WTC11 (cell line): Measurements from ENCODE around the gene OR2AE1. TPM values are rescaled to one million over a fixed set of nuclear protein-coding genes. Genes with fewer than 3 reads are reported as not detected.
"Not testable (repeated sequence)": the region's sequence is repeated elsewhere in the genome, so short reads cannot be mapped to it uniquely, and the experiment has no call there.

Experiments used
- ATAC-seq: fragments of 200-7000 bp; cut with Tn5 transposase; 2 replicates; pipeline ENCODE4 v1.10.0; 2021; ENCODE audit warnings: mild to moderate bottlenecking, moderate library complexity
- CTCF ChIA-PET: fragments of 300-600 bp; sonication (Branson Sonifier 250); formaldehyde crosslinking; loops from one replicate; lab custom pipeline; 2021; ENCODE audit warnings: antibody characterized with exemption; lab: Charles Lee
- POLR2A ChIA-PET: fragments of 350-600 bp; sonication (Branson Sonifier 250); formaldehyde crosslinking; loops from one replicate; lab custom pipeline; 2021; ENCODE audit warnings: antibody characterized with exemption; lab: Charles Lee
- DNase-seq: peaks from one replicate; pipeline ENCODE4 v3.0.0; 2021; ENCODE audit warnings: low spot score
- H3K27ac Mint-ChIP-seq: 2 replicates; pipeline ENCODE4 v1.8.0; 2021; ENCODE audit warnings: mixed read lengths
- H3K27me3 Mint-ChIP-seq: 2 replicates; pipeline ENCODE4 v1.8.0; 2021; ENCODE audit warnings: low read depth, mild to moderate bottlenecking, moderate library complexity, mixed read lengths
- H3K36me3 Mint-ChIP-seq: 2 replicates; pipeline ENCODE4 v1.8.0; 2021; ENCODE audit warnings: mixed read lengths
- H3K4me1 Mint-ChIP-seq: 2 replicates; pipeline ENCODE4 v1.8.0; 2022; ENCODE audit warnings: mixed read lengths
- H3K4me3 Mint-ChIP-seq: 2 replicates; pipeline ENCODE4 v1.8.0; 2021; ENCODE audit warnings: mild to moderate bottlenecking, moderate library complexity, mixed read lengths
- H3K9me3 Mint-ChIP-seq: 2 replicates; pipeline ENCODE4 v1.8.0; 2021; ENCODE audit warnings: mixed read lengths
- ATF6 ChIP-seq: sonication (generic); formaldehyde crosslinking; IDR thresholded peaks from 2 replicates; pipeline ENCODE4 v1.8.1; 2023; ENCODE audit warnings: mild to moderate bottlenecking, missing genetic modification reagents
- E2F1 ChIP-seq: sonication (generic); formaldehyde crosslinking; IDR thresholded peaks from 2 replicates; pipeline ENCODE4 v1.8.0; 2022; ENCODE audit warnings: mild to moderate bottlenecking, missing genetic modification reagents
- ESRRA ChIP-seq: sonication (generic); formaldehyde crosslinking; IDR thresholded peaks from 2 replicates; pipeline ENCODE4 v1.8.1; 2022; ENCODE audit warnings: mild to moderate bottlenecking, missing genetic modification reagents, borderline replicate concordance
- FOXJ3 ChIP-seq: sonication (generic); formaldehyde crosslinking; IDR thresholded peaks from 2 replicates; pipeline ENCODE4 v1.9.0; 2021; ENCODE audit warnings: missing genetic modification reagents, mild to moderate bottlenecking, borderline replicate concordance
- IRF2 ChIP-seq: sonication (generic); formaldehyde crosslinking; IDR thresholded peaks from 2 replicates; pipeline ENCODE4 v1.8.0; 2022; ENCODE audit warnings: low read depth, missing genetic modification reagents, borderline replicate concordance
- MXD4 ChIP-seq: fragments of 250-450 bp; sonication (Bioruptor Pico); IDR thresholded peaks from 2 replicates; pipeline ENCODE4 v1.8.0; 2021; ENCODE audit warnings: mild to moderate bottlenecking, moderate library complexity, borderline replicate concordance
- MYBL2 ChIP-seq: sonication (generic); formaldehyde crosslinking; IDR thresholded peaks from 2 replicates; pipeline ENCODE4 v1.8.1; 2023; ENCODE audit warnings: mild to moderate bottlenecking, moderate library complexity, missing genetic modification reagents
- NFE2L1 ChIP-seq: sonication (generic); formaldehyde crosslinking; IDR thresholded peaks from 2 replicates; pipeline ENCODE4 v1.8.1; 2023; ENCODE audit warnings: missing genetic modification reagents
- OVOL2 ChIP-seq: fragments of 250-450 bp; sonication (Bioruptor Pico); IDR thresholded peaks from 2 replicates; pipeline ENCODE4 v1.9.0; 2021; ENCODE audit warnings: mild to moderate bottlenecking, borderline replicate concordance
- SOX15 ChIP-seq: fragments of 250-450 bp; sonication (Bioruptor Pico); IDR thresholded peaks from 2 replicates; pipeline ENCODE4 v1.9.0; 2021; ENCODE audit warnings: mild to moderate bottlenecking
- SP1 ChIP-seq: sonication (generic); formaldehyde crosslinking; conservative IDR thresholded peaks from 2 replicates; pipeline ENCODE4 v1.8.1; 2022; ENCODE audit warnings: missing genetic modification reagents
- ZBTB21 ChIP-seq: sonication (generic); formaldehyde crosslinking; IDR thresholded peaks from 2 replicates; pipeline ENCODE4 v1.8.1; 2023; ENCODE audit warnings: mild to moderate bottlenecking, missing genetic modification reagents, borderline replicate concordance
- ZBTB43 ChIP-seq: sonication (generic); formaldehyde crosslinking; IDR thresholded peaks from 2 replicates; pipeline ENCODE4 v1.8.1; 2023; ENCODE audit warnings: mild to moderate bottlenecking, missing genetic modification reagents
- ZNF121 ChIP-seq: sonication (generic); formaldehyde crosslinking; IDR thresholded peaks from 2 replicates; pipeline ENCODE4 v1.8.0; 2023; ENCODE audit warnings: missing genetic modification reagents
- ZNF219 ChIP-seq: sonication (generic); formaldehyde crosslinking; IDR thresholded peaks from 2 replicates; pipeline ENCODE4 v1.8.0; 2023; ENCODE audit warnings: missing genetic modification reagents, mild to moderate bottlenecking, borderline replicate concordance
- ZNF423 ChIP-seq: fragments of 250-450 bp; sonication (Bioruptor Pico); IDR thresholded peaks from 2 replicates; pipeline ENCODE4 v2.1.2; 2022; ENCODE audit warnings: mild to moderate bottlenecking, moderate library complexity
- ZSCAN18 ChIP-seq: fragments of 250-450 bp; sonication (Bioruptor Pico); IDR thresholded peaks from 2 replicates; pipeline ENCODE4 v2.1.2; 2022; ENCODE audit warnings: mild to moderate bottlenecking, moderate library complexity
- total RNA-seq: library from RNA; stranded (reverse); gene quantifications from 3 replicates; pipeline ENCODE4 v1.2.3, GENCODE V29; 2021
- TF ChIP-seq, protein P1 (sequence below): sonication (generic); formaldehyde crosslinking; IDR thresholded peaks from 2 replicates; pipeline ENCODE4 v1.8.1; 2023; ENCODE audit warnings: mild to moderate bottlenecking, missing genetic modification reagents, moderate library complexity
- TF ChIP-seq, protein P2 (sequence below): sonication (generic); formaldehyde crosslinking; IDR thresholded peaks from 2 replicates; pipeline ENCODE4 v1.8.1; 2023; ENCODE audit warnings: mild to moderate bottlenecking, missing genetic modification reagents, moderate library complexity
- TF ChIP-seq, protein P3 (sequence below): sonication (generic); formaldehyde crosslinking; IDR thresholded peaks from 2 replicates; pipeline ENCODE4 v1.8.1; 2023; ENCODE audit warnings: mild to moderate bottlenecking, missing genetic modification reagents, borderline replicate concordance

The OR2AE1 gene
- total RNA-seq, 1 experiment from 2014 or later = 0.15 TPM

DNA sequence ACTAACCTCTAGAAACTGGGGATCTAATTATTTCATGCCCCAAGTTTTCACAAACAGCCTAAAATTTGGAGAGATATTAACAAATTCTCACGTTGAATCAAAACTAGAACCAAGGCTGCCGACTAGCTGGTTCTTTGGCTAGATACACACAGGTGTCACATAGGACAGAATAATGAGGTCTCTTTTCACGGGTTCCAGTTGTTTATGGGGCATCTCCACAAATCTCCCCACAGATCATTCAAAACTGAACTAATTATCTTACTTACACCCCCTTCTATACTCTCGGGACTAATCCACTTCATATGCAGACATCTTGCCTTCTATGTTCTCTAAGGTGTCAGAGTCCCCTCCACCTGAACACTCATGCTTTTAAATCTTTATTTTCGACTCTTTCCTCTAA, 16.4 kb upstream of the OR2AE1 start (continued):
- TF ChIP-seq ATF6 (CRISPR knock-in tag) = no peak

DNA sequence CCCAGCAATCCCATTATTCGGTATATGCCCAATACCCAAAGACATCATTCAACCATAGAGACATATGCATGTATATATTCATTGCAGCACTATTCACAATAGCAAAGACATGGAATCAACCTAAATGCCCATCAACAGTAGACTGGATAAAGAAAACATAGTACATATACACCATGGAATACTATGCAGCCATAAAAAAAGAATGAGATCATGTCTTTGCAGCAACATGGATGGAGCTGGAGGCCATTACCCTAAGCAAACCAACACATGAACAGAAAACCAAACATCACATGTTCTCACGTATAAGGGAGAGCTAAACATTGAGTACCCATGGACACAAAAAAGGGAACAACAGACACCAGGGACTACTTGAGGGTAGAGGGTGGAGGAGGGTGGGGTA, 13.5 kb upstream of the OR2AE1 start:
- peaks cover 43% of the 10 kb centered on the region for H3K9me3 Mint-ChIP-seq
- H3K4me1 Mint-ChIP-seq, H3K27ac Mint-ChIP-seq, DNase-seq, CTCF ChIA-PET, H3K27me3 Mint-ChIP-seq, POLR2A ChIA-PET, H3K4me3 Mint-ChIP-seq, ATAC-seq: not testable (repeated sequence)
- H3K36me3 Mint-ChIP-seq = peaks cover 40% of the 10 kb centered on the region

GRCh38 chr7:99888366-99888765, 11.5 kb upstream of the OR2AE1 start:
- peaks cover 40% of the 10 kb centered on the region for H3K36me3 Mint-ChIP-seq
- peaks cover 55% of the 10 kb centered on the region for H3K9me3 Mint-ChIP-seq
- H3K27me3 Mint-ChIP-seq, H3K27ac Mint-ChIP-seq, H3K4me1 Mint-ChIP-seq, CTCF ChIA-PET, H3K4me3 Mint-ChIP-seq, POLR2A ChIA-PET, ATAC-seq, DNase-seq: not testable (repeated sequence)

GRCh38 chr7:99881370-99881769, 4.5 kb upstream of the OR2AE1 start:
- Mint-ChIP-seq H3K4me3 (no peak overlapping the region), H3K27me3 (peaks cover 15% of the 10 kb centered on the region), H3K9me3 (peaks cover 20% of the 10 kb centered on the region), H3K27ac (no peak overlapping the region), H3K36me3 (no peaks in the 10 kb centered on the region), H3K4me1 (no peaks in the 10 kb centered on the region)
- ATAC-seq = no peak
- POLR2A ChIA-PET = no interaction called here
- CTCF ChIA-PET = no interaction called here
- DNase-seq = no peak
- no peak for TF ChIP-seq NFE2L1 (CRISPR knock-in tag)
- no peak for TF ChIP-seq FOXJ3 (CRISPR knock-in tag)
- TF ChIP-seq IRF2 (CRISPR knock-in tag) = no peak
- TF ChIP-seq, protein P1, sequence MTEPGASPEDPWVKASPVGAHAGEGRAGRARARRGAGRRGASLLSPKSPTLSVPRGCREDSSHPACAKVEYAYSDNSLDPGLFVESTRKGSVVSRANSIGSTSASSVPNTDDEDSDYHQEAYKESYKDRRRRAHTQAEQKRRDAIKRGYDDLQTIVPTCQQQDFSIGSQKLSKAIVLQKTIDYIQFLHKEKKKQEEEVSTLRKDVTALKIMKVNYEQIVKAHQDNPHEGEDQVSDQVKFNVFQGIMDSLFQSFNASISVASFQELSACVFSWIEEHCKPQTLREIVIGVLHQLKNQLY (CRISPR knock-in tag) = no peak
- TF ChIP-seq MYBL2 = no peak
- TF ChIP-seq SOX15 (CRISPR knock-in tag) = no peak
- TF ChIP-seq, protein P2, sequence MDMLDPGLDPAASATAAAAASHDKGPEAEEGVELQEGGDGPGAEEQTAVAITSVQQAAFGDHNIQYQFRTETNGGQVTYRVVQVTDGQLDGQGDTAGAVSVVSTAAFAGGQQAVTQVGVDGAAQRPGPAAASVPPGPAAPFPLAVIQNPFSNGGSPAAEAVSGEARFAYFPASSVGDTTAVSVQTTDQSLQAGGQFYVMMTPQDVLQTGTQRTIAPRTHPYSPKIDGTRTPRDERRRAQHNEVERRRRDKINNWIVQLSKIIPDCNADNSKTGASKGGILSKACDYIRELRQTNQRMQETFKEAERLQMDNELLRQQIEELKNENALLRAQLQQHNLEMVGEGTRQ (CRISPR knock-in tag) = no peak
- TF ChIP-seq ZNF121 (CRISPR knock-in tag) = no peak
- no peak for TF ChIP-seq ZNF423
- no peak for TF ChIP-seq OVOL2 (CRISPR knock-in tag)
- no peak for TF ChIP-seq ZBTB21 (CRISPR knock-in tag)
- TF ChIP-seq, protein P3, sequence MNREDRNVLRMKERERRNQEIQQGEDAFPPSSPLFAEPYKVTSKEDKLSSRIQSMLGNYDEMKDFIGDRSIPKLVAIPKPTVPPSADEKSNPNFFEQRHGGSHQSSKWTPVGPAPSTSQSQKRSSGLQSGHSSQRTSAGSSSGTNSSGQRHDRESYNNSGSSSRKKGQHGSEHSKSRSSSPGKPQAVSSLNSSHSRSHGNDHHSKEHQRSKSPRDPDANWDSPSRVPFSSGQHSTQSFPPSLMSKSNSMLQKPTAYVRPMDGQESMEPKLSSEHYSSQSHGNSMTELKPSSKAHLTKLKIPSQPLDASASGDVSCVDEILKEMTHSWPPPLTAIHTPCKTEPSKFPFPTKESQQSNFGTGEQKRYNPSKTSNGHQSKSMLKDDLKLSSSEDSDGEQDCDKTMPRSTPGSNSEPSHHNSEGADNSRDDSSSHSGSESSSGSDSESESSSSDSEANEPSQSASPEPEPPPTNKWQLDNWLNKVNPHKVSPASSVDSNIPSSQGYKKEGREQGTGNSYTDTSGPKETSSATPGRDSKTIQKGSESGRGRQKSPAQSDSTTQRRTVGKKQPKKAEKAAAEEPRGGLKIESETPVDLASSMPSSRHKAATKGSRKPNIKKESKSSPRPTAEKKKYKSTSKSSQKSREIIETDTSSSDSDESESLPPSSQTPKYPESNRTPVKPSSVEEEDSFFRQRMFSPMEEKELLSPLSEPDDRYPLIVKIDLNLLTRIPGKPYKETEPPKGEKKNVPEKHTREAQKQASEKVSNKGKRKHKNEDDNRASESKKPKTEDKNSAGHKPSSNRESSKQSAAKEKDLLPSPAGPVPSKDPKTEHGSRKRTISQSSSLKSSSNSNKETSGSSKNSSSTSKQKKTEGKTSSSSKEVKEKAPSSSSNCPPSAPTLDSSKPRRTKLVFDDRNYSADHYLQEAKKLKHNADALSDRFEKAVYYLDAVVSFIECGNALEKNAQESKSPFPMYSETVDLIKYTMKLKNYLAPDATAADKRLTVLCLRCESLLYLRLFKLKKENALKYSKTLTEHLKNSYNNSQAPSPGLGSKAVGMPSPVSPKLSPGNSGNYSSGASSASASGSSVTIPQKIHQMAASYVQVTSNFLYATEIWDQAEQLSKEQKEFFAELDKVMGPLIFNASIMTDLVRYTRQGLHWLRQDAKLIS (CRISPR knock-in tag) = no peak
- TF ChIP-seq ZSCAN18 = no peak
- no peak for TF ChIP-seq MXD4 (CRISPR knock-in tag)
- TF ChIP-seq ZNF219 (CRISPR knock-in tag) = no peak
- TF ChIP-seq SP1 (CRISPR knock-in tag) = no peak
- TF ChIP-seq E2F1 (CRISPR knock-in tag) = no peak
- no peak for TF ChIP-seq ESRRA (CRISPR knock-in tag)
- no peak for TF ChIP-seq ZBTB43 (CRISPR knock-in tag)
